HG03442 (cell line): Measurements from ENCODE around the gene MB21D2.

Source experiments
- ATAC-seq: cut with Tn5 transposase; IDR thresholded peaks from one replicate; pipeline ENCODE4 v1.9.1; 2021; ENCODE audit warnings: mild to moderate bottlenecking, moderate library complexity; ENCODE audit not compliant: unreplicated experiment

The MB21D2 gene

DNA sequence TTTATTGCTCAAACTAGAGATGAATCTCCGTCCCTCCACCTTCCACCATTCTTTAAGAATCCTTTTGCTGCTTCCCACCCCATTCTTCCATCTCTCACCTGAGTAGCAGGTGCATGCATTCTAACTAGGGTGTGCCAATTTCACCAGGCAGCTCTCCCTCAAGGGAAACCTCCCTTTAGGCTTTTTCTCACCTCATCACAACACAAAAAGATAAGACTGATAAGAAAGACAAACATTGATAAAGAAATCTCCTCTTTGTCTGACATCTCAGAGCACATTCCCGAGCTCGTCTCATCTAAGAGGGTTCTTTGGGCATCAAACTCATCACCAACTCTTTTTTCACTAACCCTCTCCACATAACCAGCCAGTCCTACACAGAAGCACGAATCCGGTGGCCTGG is 23.0 kb downstream of the MB21D2 start:
- ATAC-seq = no peak

DNA sequence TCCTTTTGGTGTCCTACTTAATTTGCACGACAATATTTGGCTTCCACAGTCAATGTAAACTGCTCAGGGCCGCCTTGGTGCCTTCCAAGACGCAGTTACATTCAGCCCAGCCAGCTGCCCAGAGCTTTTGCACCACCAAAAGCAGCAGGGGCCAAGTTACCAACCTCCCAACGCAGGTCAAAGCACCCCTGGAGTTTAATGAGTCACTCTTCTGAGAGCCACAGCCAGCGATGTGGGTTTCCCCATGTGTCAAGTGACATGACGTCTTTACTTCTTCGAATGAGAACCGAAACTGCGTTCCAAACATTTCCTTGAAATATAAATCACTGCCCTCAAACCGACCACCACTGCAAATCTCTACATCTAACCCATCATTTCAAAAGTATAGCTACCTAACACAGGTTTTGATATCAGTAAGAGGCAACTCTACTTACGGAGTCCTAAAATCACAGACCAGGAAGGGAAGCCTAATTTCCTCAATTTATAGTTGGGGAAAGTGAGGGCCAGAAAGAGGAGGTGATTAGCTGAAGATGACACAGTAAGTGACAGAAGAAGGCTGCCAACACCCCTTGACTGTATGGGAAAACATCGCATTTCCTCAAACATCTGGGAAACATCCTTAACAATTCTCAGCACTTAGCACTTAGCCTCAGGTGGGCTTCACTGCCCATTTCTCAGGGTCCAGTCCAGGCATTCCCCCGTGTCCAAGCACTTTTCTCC is 24.5 kb downstream of the MB21D2 start:
- ATAC-seq = peak; percentile 95

DNA sequence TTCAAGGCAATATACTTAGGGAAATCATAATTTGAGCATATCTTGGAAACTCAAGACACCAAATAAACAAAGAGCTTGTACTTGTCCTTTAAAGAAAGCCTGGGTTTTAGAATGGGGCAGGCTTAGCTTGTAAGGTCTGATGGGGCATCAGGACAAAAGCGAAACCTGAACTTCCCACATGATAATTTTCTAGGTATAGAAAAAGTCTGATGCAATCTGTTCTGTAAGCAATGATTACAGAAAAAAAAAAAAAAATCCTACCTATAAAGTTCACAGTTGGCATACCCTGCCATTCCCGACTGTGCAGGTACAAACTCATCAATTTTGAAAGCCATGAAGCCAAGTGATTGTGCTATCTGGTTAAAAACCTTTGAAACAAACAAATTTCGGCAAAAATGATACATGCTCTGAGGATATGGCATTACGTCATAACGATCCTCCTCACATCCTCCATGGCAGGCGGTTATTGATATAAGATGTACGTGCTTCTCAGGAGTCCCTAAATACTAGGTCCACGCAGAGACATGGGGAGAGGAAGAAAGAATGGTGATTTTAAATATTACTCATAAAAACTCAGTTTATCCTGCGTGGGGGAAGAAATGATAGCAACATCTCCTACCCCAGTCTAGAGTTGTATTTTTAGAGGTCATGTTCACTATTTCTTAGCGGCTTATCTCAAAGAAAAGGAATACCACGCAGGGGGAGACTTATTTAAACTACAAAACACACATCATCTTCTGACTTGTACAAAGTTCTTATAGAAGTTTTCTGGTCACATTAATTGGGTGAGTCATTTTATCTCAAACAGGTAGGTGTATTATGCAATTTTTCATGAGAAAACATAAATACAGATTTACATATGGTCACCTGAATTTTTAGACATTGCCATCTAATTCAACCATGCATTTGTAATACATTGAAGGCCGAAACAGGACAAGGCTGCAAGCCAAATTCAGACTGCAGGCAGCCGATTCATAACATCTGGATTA is 27.0 kb downstream of the MB21D2 start:
- no peak for ATAC-seq

DNA sequence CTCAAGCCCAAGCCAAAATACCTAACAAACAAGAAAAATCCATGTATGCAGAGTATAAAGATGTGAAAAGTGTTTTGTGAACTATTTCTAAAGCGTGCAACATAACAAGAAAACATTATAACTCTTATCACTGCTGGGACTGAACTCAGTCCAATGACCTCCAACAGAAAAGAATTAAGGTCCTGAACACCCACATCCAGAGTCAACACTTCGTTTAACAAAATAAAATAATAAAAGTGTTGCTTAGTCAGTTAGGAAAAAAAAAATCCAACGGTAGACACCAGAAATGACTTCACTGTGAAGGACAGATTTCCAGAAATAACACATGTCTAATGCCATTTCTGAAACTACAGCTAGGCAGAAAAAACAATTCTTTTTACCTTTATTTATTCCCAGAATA is 28.0 kb downstream of the MB21D2 start:
- ATAC-seq = no peak

DNA sequence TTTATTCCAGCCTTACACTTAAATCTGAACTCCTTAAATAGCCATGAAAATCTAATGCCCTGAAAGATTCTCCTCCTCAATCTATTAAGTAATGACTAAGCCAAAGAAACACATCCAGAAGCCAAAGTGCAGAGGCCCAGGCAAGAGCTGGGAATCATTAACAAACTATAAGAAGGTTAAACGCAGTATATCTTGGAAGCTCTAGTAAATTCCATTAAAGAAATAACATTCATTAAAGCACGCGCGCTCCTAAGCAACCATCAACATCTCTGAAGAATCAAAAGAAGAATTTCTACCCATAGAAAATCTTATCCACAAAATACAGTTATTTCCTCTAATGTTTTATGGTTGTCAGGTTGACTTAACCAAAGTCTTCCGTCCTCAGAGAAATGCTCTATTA is 29.5 kb downstream of the MB21D2 start:
- no peak for ATAC-seq

DNA sequence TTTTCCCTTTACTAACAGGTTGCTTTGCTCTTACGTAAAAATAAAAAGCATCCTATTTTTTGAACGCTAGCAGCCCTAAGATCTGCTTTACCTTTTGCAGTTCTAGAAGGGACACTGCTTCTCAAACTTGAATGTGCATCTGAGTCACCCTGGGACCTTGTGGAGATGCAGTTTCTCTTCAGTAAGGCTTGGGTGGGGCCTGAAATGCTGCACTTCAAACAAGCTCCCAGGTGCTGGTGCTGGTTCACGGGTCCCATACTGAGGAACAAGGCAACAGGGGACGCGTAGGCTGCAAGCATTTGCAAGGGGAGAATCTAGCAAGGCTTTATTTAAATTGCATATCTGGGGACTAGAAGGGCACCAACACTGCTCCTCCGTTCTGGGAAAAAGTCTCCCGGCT is 30.0 kb downstream of the MB21D2 start:
- ATAC-seq = no peak

DNA sequence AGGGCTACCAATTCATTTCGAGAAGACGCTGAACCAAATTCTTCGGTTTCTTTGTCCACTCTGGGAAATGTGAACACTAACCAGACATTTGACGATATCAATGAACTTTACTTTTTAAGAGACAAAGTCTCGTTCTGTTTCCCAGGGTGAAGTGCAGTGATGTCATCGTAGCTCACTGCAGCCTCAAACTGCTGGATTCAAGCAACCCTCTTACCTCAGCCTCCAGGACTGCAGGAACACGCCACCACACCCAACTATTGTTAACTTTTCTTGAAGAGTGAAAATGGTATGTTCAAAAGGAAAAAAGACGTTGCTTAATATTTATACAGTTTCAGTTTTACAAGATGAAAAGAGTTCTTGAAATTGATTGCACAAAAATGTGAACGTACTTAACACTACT is 30.6 kb downstream of the MB21D2 start:
- no peak for ATAC-seq

DNA sequence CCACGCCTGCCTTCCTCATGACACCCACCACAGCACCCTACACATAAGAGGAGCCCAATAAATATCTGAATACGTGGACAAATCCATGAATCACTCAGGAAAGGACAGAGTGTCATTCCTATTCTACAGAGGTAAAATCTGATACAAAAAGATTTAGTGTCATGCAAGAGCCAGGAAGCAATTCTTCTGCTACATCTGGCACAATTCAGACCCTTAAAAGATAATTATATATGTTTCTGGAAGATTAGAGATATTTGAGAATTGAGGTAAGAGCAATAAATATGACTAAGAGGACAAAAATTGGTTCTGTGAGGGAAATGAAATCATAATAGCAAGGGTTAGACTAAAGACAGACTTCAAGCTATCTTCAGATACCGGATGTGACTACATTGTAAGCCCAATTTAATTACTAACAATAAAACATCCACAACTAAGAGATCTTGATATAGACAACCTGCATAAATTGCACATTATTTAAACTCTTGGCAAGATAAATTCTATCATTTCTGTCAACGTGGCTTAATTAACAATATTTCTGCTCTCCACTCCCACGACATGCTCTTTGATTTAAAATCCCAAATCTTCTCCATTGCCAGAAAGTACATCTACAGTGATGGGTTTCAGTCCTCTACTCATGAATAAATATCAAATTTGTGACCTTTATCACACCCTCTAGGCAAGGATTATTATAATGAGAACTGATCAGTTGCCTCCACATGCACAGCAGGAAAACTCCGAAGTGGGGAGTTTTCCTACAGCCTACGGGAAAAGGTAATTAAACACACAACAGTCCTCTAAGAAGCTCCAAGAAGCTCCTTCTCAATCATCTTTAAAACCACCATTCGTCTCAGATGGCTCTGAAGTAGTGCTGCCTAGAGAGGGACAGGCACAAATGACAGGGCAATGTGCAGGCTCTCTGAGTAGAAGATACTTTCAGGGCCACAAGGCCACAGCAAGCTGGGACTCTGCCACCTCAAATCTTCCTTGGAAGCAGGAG is 32.6 kb downstream of the MB21D2 start:
- no peak for ATAC-seq

DNA sequence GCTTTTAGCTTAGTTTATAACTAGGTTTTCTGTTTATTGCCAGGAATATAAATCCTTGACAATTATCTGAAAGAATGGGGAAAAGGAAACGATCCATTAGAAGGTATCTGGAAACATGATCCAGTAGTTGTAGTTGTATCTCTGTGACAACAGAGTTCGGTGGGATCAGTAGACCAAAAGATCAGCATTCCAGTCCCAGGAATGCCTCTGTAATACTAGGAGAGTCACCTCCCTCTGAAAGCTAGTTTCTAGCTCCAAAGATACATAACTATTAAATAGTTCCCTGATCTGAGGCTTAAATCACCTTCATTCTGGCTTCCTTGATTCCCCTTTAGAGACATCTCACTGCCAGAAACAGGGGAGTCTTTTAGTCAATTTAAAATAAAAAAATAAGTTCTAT is 34.1 kb downstream of the MB21D2 start:
- no peak for ATAC-seq

DNA sequence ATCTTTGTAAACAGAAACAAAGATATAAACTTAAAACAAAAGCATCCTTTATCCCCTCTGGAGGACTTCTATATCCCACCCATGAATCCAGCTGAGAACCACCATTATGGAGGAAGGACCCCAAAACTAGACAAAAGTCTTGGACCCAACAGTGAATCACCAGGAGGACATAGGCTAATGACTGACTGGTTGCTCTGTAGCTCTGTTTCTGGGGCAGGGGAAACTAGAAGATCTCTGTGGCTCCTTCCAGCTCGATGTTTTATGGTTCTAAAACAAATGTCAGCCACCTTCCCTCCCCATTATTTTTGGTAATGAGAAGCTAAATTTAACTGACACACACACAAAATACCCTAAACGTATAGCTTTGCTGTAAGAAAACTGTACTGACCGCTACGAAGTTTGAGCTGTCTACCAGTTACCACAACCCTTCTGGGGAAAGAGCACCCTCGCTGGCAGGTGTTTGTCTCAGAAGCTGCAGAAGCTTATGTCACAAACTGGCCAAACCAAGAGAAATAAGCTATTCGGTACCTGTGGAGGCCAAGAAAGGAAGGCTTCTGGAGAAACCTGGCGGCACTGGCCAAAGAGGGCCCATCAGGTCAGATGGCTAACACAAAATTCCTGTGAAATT is 36.4 kb downstream of the MB21D2 start:
- ATAC-seq = no peak

DNA sequence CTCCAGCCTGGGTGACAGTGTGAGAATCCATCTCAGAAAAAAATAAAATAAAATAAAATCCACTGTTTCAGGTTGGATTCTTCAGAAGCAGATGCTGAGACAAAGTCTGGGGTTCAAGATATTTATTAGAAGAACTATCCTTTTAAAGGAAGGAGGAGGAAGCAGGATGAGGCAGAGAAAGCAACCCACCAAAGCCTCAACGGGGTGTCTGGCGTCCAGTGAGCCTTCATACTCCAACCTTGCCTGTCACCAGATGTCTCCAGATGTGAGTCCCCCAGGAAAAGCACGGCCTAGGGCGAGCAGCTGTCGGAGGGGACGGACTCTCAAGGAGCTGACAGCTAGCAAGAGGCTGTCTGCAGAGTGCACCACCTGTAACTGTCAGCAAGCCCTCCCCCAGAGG is 37.3 kb downstream of the MB21D2 start:
- ATAC-seq = no peak

DNA sequence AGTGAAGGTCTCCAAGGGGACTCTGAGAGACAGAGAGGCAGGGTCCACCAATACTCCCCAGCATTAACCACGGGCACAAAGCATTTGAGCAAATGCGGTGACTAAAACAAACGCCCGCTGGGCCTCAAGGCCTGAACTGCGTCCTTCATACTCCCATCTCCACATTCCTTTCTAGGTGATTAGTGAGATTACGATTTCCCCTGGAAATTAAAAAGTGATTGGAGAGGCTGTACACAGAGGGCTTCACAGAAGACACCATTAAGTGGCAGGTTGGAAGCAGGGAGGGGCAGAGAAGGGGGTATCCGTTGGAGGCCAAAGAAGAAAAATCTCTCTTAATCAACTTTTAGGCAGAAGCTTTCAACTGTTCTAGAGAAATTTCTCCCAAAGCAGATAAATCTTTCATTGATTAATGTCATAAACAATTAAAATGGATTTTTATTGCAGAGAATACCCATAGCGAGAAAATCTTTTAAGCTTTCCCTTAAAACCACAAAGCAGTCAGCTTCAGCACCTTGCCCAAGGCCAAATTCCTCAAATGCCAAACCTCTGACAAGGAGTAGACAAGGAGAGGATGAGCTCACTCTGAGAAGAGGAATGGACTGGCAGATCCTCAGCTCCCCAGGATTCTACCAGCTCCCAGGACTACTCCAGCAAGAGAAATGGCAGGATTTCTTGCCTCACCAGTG is 38.2 kb downstream of the MB21D2 start:
- no peak for ATAC-seq

DNA sequence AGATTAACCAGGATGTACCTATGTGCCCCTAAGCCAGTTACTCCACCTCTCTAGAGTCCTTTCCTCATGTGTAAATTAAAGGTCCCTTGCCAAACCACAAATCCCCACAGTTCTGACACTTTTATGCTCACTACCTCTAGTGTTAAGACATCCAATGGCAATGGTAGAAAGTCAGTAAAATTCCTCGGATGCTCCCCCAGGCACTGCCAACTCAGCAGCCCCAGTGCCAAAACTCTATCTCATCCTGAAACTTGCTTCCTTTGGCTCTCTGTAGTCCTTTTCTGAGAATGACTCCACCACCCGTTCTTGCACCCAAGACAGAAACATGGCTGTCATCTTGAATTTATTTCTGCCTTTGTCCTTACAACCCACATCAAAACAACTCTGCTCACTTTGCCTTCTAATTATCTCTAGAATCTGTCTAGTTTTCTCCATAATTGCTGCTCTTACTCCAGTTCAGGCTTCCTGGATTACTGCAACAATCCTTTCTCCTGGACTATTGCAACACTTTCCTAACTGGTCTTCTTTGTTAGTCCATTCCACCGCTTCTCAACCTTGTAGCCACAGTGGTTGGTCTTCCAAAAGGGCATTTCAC is 41.6 kb downstream of the MB21D2 start:
- ATAC-seq = no peak

DNA sequence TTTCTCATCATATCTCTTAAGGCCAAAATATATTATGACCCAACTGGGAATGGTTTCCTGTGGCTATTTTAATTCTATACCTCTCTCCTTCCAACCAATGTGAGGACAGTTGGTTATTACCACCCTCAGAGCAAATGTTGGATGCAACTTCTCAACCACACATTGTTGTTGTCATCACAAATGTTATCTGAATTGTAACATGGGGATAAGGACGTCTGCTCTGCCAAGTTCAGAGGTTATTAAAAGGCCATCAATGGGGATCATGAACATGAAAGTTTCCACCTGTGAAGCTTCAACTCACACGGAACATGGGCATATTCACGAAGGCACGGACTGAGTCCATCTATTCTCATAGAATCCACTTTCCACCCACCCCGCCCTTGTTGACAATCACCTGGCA is 46.8 kb downstream of the MB21D2 start:
- no peak for ATAC-seq

DNA sequence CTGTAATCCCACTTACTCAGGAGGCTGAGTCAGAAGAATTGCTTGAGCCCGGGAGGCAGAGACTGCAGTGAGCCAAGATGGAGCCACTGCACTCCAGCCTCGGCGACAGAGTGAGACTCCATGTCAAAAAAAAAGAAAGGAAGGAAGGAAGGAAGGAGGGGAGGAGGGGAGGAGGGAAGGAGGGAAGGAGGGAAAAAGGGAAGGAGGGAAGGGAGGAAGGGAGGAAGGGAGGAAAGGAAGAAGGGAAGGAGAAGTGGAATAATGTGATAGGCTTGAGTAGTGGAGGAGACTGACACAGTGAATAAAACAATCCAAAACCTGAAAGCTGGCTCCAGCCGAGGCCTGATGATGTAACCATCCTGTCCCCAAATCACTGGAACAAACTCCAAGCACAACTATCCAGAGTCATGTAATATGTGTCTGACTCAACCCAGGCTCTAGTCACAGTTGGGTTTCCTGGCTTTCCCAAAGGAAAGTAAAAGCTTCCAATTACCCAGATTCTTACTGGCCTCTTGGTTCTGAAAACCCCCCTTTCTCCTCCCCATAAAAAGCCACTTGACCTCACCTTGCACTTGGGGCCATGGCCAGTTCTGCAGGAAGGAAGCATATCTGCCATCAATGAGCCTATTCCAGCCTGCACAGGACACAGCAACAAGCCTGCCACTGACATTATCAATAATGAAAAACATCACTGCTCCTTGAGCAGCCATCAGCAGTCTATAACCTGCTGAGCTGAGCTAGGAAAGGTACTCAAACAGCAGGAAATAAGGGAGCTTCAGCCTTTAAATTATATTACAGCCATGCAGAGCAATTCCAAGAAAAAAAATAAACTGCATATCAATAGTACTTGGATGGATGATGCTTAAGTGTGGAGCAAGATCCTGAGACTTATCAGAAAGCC is 48.3 kb downstream of the MB21D2 start:
- no peak for ATAC-seq

DNA sequence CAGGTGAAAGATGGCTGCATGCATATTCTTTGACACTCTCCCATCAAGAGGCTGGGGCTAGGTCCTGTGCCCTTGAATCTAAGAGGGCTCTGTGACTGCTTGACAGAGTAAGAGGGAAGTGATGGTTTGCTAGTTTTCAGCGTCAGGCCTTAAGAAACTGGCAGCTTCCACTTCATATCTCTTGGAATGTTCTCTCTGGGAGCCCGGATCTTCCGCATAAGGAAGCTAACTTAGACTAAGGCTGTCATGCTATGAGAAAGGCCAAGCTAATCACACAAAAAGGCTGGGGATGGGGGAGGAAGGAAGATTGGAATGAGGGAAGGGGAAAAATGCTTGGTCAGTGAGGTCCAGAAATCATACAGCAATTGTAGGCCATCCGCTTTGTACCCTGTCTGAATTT is 50.0 kb downstream of the MB21D2 start:
- ATAC-seq = no peak

DNA sequence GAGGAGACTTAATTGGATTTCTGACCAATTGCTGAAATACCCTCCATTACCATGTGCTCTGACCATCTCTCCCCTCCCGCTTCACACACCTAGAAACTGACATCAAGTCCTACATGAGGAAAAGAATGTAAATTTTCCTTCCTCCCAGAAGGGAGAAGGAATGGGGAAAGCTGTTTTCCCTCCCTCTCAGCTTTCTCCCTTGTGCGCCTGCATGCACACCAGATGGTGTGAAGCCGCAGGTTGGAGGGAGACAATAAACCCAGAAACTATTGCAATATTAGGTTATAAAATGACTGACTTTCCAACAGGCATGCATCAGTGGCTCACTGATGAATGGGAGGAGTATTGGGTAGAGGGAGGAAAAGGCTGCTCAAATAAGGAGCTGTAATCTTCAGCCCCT is 50.9 kb downstream of the MB21D2 start:
- ATAC-seq = no peak

DNA sequence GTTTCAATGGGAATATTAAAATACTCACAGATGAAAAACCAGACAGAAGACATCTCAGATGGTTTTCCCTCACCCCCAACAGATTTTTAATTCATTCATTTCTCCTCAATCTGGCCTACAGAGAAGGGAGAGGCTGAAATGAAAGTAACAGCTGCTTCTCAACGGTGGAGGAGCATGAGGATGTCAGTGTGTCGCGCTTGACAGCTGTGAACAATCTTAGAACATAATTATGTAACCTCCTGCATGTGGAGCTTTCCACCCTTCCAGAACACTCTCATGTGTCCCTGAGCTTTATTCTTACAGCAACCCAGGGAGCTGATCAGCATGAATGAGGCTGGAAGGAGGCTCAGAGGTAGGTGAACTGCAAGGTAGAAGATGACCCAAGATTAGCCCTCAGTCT is 52.7 kb downstream of the MB21D2 start:
- ATAC-seq = peak; percentile 65

DNA sequence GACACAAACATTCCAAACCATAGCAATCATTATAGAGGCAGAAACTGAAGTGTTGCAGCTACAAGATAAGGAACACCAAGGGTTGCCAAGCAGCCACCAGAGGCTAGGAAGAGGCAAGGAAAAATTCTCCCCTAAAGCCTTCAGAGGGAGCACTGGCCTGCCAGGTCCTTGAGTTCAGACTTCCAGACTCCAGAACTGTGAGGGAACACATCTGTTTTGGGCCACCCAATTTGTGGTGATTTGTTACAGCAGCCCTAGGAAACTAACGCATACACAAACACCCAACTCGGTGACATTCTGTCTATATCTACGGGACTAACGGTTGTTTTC is 54.6 kb downstream of the MB21D2 start:
- no peak for ATAC-seq
